Spleen (tissue), 11 donors: ENCODE results near the gene CRACDL. TPM values are rescaled to one million over a fixed set of nuclear protein-coding genes. Genes with fewer than 3 reads are reported as not detected.

ENCODE experiments used
- DNase-seq: peaks from one replicate; pipeline ENCODE4 v3.0.0-alpha.2; 2020
- H3K27ac ChIP-seq, 8 donors: fragments of 200-600 bp; sonication (generic) in 7 of 8; 1 replicate in 4 of 8; 2 replicates in 4 of 8; pipeline versions ENCODE4 v1.5.0 to v1.8.0; 2016 to 2021; ENCODE audit warnings: inconsistent platforms in 4 of 8, mild to moderate bottlenecking in 4 of 8, moderate library complexity in 1 of 8
- H3K27me3 ChIP-seq, 7 donors: fragments of 200-600 bp; sonication (generic) in 6 of 7; replicated peaks in 1 of 7; 1 replicate in 4 of 7; 2 replicates in 3 of 7; pipeline versions ENCODE4 v1.5.0 to v1.8.0; 2016 to 2021; ENCODE audit warnings: inconsistent platforms in 3 of 7, mild to moderate bottlenecking in 1 of 7
- H3K36me3 ChIP-seq, 6 donors: fragments of 200-600 bp; sonication (generic) in 5 of 6; 1 replicate in 4 of 6; 2 replicates in 2 of 6; pipeline versions ENCODE4 v1.5.0 to v1.8.0; 2016 to 2021; ENCODE audit warnings: inconsistent platforms in 2 of 6
- H3K4me1 ChIP-seq, 6 donors: fragments of 200-600 bp; sonication (generic) in 5 of 6; 1 replicate in 3 of 6; 2 replicates in 3 of 6; pipeline versions ENCODE4 v1.5.0 to v1.8.0; 2016 to 2021; ENCODE audit warnings: inconsistent platforms in 3 of 6
- H3K4me3 ChIP-seq, 8 donors: fragments of 200-600 bp; sonication (generic) in 7 of 8; 1 replicate in 4 of 8; 2 replicates in 4 of 8; pipeline versions ENCODE4 v1.5.0 to v1.8.0; 2016 to 2021; ENCODE audit warnings: inconsistent platforms in 4 of 8, mild to moderate bottlenecking in 4 of 8, moderate library complexity in 2 of 8
- H3K9me3 ChIP-seq, 8 donors: fragments of 200-600 bp; sonication (generic) in 7 of 8; 1 replicate in 4 of 8; 2 replicates in 4 of 8; pipeline versions ENCODE4 v1.5.0 to v1.8.0; 2016 to 2021; ENCODE audit warnings: inconsistent platforms in 4 of 8
- POLR2A ChIP-seq, 3 donors: fragments of 450-650 bp; IDR thresholded peaks; one replicate each; pipeline ENCODE4 v1.5.1; 2017; ENCODE audit warnings: antibody characterized with exemption in 3 of 3, mild to moderate bottlenecking in 1 of 3
- POLR2AphosphoS5 ChIP-seq, 3 donors: sonication (generic); formaldehyde crosslinking; IDR thresholded peaks; one replicate each; pipeline ENCODE4 v1.5.1; 2017; ENCODE audit warnings: antibody characterized with exemption in 3 of 3
- WGBS, 5 donors: extraction: QIAGEN DNeasy Blood & Tissue Kit in 3 of 5; methylation state at CpG; one replicate each; pipeline versions ENCODE4 v1.1.5 to v1.1.7; 2013 to 2018; 5-methylcytosine and 5-hydroxymethylcytosine counted together
- intact Hi-C: fragments of 100-400 bp; cut with DNase I; formaldehyde crosslinking; loops from one replicate; pipeline ENCODE4 v1.15.0; 2023; ENCODE audit warnings: low total_unique reads
- polyA plus RNA-seq, 3 donors: library from polyadenylated mRNA; stranded (reverse); fragments of 200-250 nt; gene quantifications; one replicate each; pipeline ENCODE4 v1.2.1, GENCODE V29; 2013
- total RNA-seq, 7 donors: library from RNA; depleted of rRNA in 3 of 7; stranded (reverse); fragments of >200 nt in 3 of 7; fragmentation: NEBNext Ultra II Directional in 4 of 7; extraction: Animal tissue kit (Norgen Biotek cat#: 25700) in 4 of 7; gene quantifications; one replicate each; pipeline versions ENCODE4 v1.1.0 to v1.2.1, GENCODE V29; 2016 to 2021
- TF ChIP-seq, protein P1 (sequence below), 11 experiments: fragments of 200-600 bp in 7 of 11; fragments of 450-650 bp in 4 of 11; sonication (generic) in 4 of 11; IDR thresholded peaks in 8 of 11; conservative IDR thresholded peaks in 3 of 11; 1 replicate in 7 of 11; 2 replicates in 4 of 11; pipeline versions ENCODE4 v1.4.0 to v1.8.0; 2016 to 2021; ENCODE audit warnings: antibody characterized with exemption in 11 of 11, inconsistent platforms in 4 of 11, mild to moderate bottlenecking in 1 of 11
- donor health status: healthy with polysubstance abuse.
- donor health status: DM: no; HTN: no; CAD: no; lungs with moderate emphysema.
- donor health status: DM: no; HTN: no; CAD: no.
- donor health status: Bipolar disorder and iron deficiency.
- donor health status: healthy.
- donor health status: DM: no; HTN: no; CAD: no.
- donor health status: DM: yes; HTN: yes; CAD: no.

The CRACDL gene
- total and polyA plus RNA-seq, 10 donors: 0.52 to 5.1 (median 1.4) TPM

- DNase-seq: no peak
- Histone ChIP-seq H3K36me3 (no peaks in the 10 kb centered on the region), H3K9me3 (no peaks in the 10 kb centered on the region), H3K27me3 (peaks cover 0 to 22% (median 3%) of the 10 kb centered on the region in 7 donors), H3K4me1 (peaks cover 0 to 9% (median 1%) of the 10 kb centered on the region in 6 donors), H3K27ac (no peak overlapping the region), H3K4me3 (no peak overlapping the region)
- intact Hi-C loops: no loop called here
- TF ChIP-seq POLR2A (IDR thresholded peaks at IDR 0.05): no peak
- TF ChIP-seq, protein P1, sequence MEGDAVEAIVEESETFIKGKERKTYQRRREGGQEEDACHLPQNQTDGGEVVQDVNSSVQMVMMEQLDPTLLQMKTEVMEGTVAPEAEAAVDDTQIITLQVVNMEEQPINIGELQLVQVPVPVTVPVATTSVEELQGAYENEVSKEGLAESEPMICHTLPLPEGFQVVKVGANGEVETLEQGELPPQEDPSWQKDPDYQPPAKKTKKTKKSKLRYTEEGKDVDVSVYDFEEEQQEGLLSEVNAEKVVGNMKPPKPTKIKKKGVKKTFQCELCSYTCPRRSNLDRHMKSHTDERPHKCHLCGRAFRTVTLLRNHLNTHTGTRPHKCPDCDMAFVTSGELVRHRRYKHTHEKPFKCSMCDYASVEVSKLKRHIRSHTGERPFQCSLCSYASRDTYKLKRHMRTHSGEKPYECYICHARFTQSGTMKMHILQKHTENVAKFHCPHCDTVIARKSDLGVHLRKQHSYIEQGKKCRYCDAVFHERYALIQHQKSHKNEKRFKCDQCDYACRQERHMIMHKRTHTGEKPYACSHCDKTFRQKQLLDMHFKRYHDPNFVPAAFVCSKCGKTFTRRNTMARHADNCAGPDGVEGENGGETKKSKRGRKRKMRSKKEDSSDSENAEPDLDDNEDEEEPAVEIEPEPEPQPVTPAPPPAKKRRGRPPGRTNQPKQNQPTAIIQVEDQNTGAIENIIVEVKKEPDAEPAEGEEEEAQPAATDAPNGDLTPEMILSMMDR (IDR thresholded peaks at IDR 0.05 in 8 of 11, conservative IDR thresholded peaks at IDR 0.05 in 3 of 11): no peak
- TF ChIP-seq POLR2AphosphoS5 (IDR thresholded peaks at IDR 0.05): no peak
- 55 to 75% (median 63%) methylated on average over 4 of the region's 4 CpGs for WGBS, 5 donors
These were observed 19.0 kb downstream of the CRACDL start for GRCh38 chr2:98917031-98917471.

DNA sequence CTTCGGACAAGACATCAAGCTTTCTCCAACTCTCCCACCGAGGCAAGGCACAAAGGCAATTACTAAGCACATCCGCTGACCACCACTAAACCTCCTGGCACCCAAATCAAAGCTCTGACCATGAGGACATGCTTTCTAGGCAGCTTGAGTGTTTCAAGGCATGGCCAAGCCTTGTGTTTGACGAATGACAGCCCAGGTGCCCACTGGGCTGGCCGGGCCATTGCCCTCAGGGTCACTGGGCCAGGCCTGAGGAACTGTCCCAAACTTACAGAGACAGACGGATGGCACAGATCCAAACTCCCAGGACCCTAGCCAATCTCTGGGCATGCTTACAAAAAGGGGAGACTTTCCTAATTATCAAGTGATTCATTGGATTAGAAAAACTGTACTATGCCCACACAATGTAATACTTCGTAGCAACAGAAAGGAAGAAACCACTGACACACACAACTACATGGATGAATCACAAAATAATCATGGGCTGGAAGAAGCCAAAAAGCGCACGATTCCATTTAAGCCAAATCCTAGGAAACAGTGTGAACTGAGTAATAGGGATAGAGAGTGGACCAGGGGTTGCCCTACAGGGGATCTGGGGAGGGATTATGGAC, 20.2 kb downstream of the CRACDL start:
- H3K9me3 ChIP-seq: no peaks in the 10 kb centered on the region
- TF ChIP-seq POLR2A (IDR thresholded peaks at IDR 0.05) (no peak), POLR2AphosphoS5 (IDR thresholded peaks at IDR 0.05) (no peak)
- TF ChIP-seq, protein P1 (IDR thresholded peaks at IDR 0.05 in 8 of 11, conservative IDR thresholded peaks at IDR 0.05 in 3 of 11): no peak
- H3K27me3 ChIP-seq: peaks cover 0 to 22% (median 3%) of the 10 kb centered on the region in 7 donors
- H3K36me3 ChIP-seq: no peaks in the 10 kb centered on the region
- H3K4me3 ChIP-seq: no peak overlapping the region
- no peak for DNase-seq
- H3K27ac ChIP-seq: no peak overlapping the region
- intact Hi-C loops: no loop called here
- peaks cover 0 to 15% (median 1%) of the 10 kb centered on the region in 6 donors for H3K4me1 ChIP-seq
- 82 to 92% (median 87%) methylated on average over 7 to 9 of the region's 9 CpGs for WGBS, 5 donors

- Histone ChIP-seq H3K27me3 (peaks cover 0 to 22% (median 3%) of the 10 kb centered on the region in 7 donors), H3K9me3 (no peaks in the 10 kb centered on the region), H3K4me3 (no peak overlapping the region), H3K4me1 (peaks cover 0 to 18% (median 4%) of the 10 kb centered on the region in 6 donors), H3K27ac (no peak overlapping the region), H3K36me3 (no peaks in the 10 kb centered on the region)
- intact Hi-C loops: no loop called here
- peak; percentile 56 for DNase-seq
- 80 to 87% (median 82%) methylated on average over 9 to 10 of the region's 10 CpGs for WGBS, 5 donors
- TF ChIP-seq POLR2A (IDR thresholded peaks at IDR 0.05) (no peak), POLR2AphosphoS5 (IDR thresholded peaks at IDR 0.05) (no peak)
- TF ChIP-seq, protein P1 (IDR thresholded peaks at IDR 0.05 in 8 of 11, conservative IDR thresholded peaks at IDR 0.05 in 3 of 11): no peak
These were observed 21.1 kb downstream of the CRACDL start for GRCh38 chr2:98914713-98915580.
